ENCODE results near the gene MAD1L1. TPM values are rescaled to one million over a fixed set of nuclear protein-coding genes. Genes with fewer than 3 reads are reported as not detected.

The MAD1L1 gene
- total and polyA plus RNA-seq, 2 donors (not counting 1 experiment from before 2014, with no cell fraction given) = 9.8 to 29.4 TPM

DNA sequence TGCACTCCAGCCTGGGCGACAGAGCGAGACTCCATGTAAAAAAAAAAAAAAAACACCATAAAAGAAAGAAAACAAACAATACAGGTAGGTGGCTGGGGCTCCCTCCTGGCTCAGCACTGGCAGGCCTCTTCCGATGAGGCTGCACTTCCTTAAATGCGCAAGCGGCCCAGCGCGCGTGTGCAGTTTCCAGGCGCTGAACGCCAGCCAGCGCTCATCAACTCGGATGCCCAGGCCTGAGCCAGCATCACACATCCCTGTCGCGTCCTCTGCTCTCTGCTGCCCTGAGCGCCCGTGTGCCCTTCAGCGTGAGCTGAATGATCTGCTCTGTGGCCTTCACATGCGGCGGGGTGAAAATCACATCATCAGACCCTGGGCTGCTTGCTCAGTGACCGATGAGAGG lies 41.1 kb upstream of the MAD1L1 start:
- no peaks in the 10 kb centered on the region for H3K9me3 ChIP-seq (ENCODE audit: control insufficient read depth, insufficient read depth, low read depth, low read length)
- no peak overlapping the region for H2AFZ ChIP-seq (ENCODE audit: low read length)
- peaks cover 2% of the 10 kb centered on the region for H3K36me3 ChIP-seq (ENCODE audit: control insufficient read depth, insufficient read depth, low read length)
- no peaks in the 10 kb centered on the region for H3K79me2 ChIP-seq (ENCODE audit: control insufficient read depth, insufficient read depth, low read length)
- H4K20me1 ChIP-seq (ENCODE audit: control insufficient read depth, extremely low read depth, insufficient read depth, low read length) = no peaks in the 10 kb centered on the region
- H3K4me2 ChIP-seq (ENCODE audit: extremely low read depth, insufficient read depth, low read length) = no peak overlapping the region
- H3K9ac ChIP-seq (ENCODE audit: insufficient read depth, low read length) = no peak overlapping the region
- TF ChIP-seq, protein P1, sequence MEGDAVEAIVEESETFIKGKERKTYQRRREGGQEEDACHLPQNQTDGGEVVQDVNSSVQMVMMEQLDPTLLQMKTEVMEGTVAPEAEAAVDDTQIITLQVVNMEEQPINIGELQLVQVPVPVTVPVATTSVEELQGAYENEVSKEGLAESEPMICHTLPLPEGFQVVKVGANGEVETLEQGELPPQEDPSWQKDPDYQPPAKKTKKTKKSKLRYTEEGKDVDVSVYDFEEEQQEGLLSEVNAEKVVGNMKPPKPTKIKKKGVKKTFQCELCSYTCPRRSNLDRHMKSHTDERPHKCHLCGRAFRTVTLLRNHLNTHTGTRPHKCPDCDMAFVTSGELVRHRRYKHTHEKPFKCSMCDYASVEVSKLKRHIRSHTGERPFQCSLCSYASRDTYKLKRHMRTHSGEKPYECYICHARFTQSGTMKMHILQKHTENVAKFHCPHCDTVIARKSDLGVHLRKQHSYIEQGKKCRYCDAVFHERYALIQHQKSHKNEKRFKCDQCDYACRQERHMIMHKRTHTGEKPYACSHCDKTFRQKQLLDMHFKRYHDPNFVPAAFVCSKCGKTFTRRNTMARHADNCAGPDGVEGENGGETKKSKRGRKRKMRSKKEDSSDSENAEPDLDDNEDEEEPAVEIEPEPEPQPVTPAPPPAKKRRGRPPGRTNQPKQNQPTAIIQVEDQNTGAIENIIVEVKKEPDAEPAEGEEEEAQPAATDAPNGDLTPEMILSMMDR (conservative IDR thresholded peaks at IDR 0.05 in 1 of 2, IDR thresholded peaks at IDR 0.05 in 1 of 2; ENCODE audit: low read depth in 1 of 2, low read length in 2 of 2) = no peak
- no peak for TF ChIP-seq EZH2 (IDR thresholded peaks at IDR 0.05; ENCODE audit: low read length, missing control alignments)
- no peaks in the 10 kb centered on the region for H3K4me1 ChIP-seq (ENCODE audit: control insufficient read depth, extremely low read depth, insufficient read depth, low read length)
- no peak overlapping the region for H3K27ac ChIP-seq (ENCODE audit: insufficient read depth, low read length)
- DNase-seq (ENCODE audit: low read depth in 2 of 2) = no peak
- no peak overlapping the region for H3K4me3 ChIP-seq (replicated peaks in 1 of 4; ENCODE audit: control extremely low read depth in 1 of 4, insufficient read depth in 1 of 4, low read depth in 3 of 4, low read length in 4 of 4)
- H3K27me3 ChIP-seq (ENCODE audit: control insufficient read depth, insufficient read depth, low read length) = no peaks in the 10 kb centered on the region

DNA sequence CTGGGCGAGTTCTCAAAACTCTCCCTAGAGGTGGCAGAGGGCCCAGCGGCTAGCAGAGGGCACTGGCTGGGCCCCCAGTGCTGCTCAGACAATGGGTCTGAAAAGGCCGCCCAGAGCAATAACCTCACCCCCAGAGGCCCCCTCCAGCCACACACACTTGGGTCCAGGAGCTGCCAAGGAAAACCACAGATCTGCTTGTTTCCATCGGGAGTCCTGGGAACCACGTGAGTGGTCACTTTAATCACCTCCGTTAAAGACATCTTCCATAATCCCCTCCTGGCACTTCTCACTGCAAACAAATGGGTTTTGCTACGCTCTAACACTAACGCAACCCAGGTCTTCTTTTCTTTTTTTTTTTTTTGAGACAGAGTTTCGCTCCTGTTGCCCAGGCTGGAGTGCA lies 39.3 kb upstream of the MAD1L1 start:
- Histone ChIP-seq H3K36me3 (ENCODE audit: control insufficient read depth, insufficient read depth, low read length) (peaks cover 2% of the 10 kb centered on the region), H3K4me3 (replicated peaks in 1 of 4; ENCODE audit: control extremely low read depth in 1 of 4, insufficient read depth in 1 of 4, low read depth in 3 of 4, low read length in 4 of 4) (no peak overlapping the region), H3K9ac (ENCODE audit: insufficient read depth, low read length) (no peak overlapping the region), H3K27ac (ENCODE audit: insufficient read depth, low read length) (no peak overlapping the region), H3K4me2 (ENCODE audit: extremely low read depth, insufficient read depth, low read length) (no peak overlapping the region), H3K27me3 (ENCODE audit: control insufficient read depth, insufficient read depth, low read length) (no peaks in the 10 kb centered on the region), H2AFZ (ENCODE audit: low read length) (no peak overlapping the region), H3K4me1 (ENCODE audit: control insufficient read depth, extremely low read depth, insufficient read depth, low read length) (no peaks in the 10 kb centered on the region), H3K9me3 (ENCODE audit: control insufficient read depth, insufficient read depth, low read depth, low read length) (no peaks in the 10 kb centered on the region), H3K79me2 (ENCODE audit: control insufficient read depth, insufficient read depth, low read length) (no peaks in the 10 kb centered on the region), H4K20me1 (ENCODE audit: control insufficient read depth, extremely low read depth, insufficient read depth, low read length) (no peaks in the 10 kb centered on the region)
- no peak for DNase-seq (ENCODE audit: low read depth in 2 of 2)
- TF ChIP-seq EZH2 (IDR thresholded peaks at IDR 0.05; ENCODE audit: low read length, missing control alignments) = no peak
- TF ChIP-seq, protein P1 (conservative IDR thresholded peaks at IDR 0.05 in 1 of 2, IDR thresholded peaks at IDR 0.05 in 1 of 2; ENCODE audit: low read depth in 1 of 2, low read length in 2 of 2) = no peak

DNA sequence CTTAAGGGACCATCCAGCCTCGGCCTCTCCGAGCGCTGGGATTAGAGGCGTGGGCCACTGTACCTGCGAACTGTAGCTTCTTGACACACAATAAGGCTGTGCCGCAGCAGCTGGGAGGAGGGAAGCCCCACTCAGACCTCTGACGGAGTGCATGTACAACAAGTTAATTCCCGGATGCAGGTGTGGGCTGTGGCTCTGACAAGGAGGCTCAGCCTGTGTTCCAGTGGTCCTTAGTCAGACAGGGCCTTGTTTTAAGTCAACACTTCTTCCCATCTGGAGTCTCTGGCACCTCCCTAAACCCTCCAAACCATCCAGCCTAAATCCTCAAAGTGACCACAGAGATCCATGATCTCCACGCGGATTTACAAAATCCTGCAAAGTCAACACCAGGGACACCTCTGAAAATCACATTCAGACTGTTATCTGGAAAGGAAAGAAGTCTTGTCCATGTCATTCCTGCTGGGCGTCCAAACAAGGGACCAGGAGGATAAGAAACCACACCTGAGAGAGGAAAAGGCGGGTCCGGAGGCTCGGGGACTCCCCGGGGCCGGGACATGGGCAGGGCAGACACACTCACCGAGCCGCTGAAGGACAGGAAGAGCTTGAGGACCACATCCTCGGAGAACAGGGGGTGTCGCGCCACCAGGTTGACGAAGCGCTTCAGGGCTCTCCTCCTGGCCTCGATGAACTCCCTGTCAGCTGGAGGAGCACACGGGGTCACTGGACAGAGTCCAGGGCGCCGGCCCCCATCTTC lies 38.7 kb upstream of the MAD1L1 start:
- Histone ChIP-seq H3K4me3 (replicated peaks in 1 of 4; ENCODE audit: control extremely low read depth in 1 of 4, insufficient read depth in 1 of 4, low read depth in 3 of 4, low read length in 4 of 4) (no peak overlapping the region), H3K4me1 (ENCODE audit: control insufficient read depth, extremely low read depth, insufficient read depth, low read length) (peaks cover 3% of the 10 kb centered on the region), H3K9me3 (ENCODE audit: control insufficient read depth, insufficient read depth, low read depth, low read length) (no peaks in the 10 kb centered on the region), H3K27me3 (ENCODE audit: control insufficient read depth, insufficient read depth, low read length) (no peaks in the 10 kb centered on the region), H3K9ac (ENCODE audit: insufficient read depth, low read length) (no peak overlapping the region), H3K4me2 (ENCODE audit: extremely low read depth, insufficient read depth, low read length) (no peak overlapping the region), H4K20me1 (ENCODE audit: control insufficient read depth, extremely low read depth, insufficient read depth, low read length) (no peaks in the 10 kb centered on the region), H3K36me3 (ENCODE audit: control insufficient read depth, insufficient read depth, low read length) (peaks cover 2% of the 10 kb centered on the region), H3K79me2 (ENCODE audit: control insufficient read depth, insufficient read depth, low read length) (no peaks in the 10 kb centered on the region), H2AFZ (ENCODE audit: low read length) (no peak overlapping the region), H3K27ac (ENCODE audit: insufficient read depth, low read length) (no peak overlapping the region)
- TF ChIP-seq EZH2 (IDR thresholded peaks at IDR 0.05; ENCODE audit: low read length, missing control alignments) = no peak
- TF ChIP-seq, protein P1 (conservative IDR thresholded peaks at IDR 0.05 in 1 of 2, IDR thresholded peaks at IDR 0.05 in 1 of 2; ENCODE audit: low read depth in 1 of 2, low read length in 2 of 2) = no peak
- DNase-seq (ENCODE audit: low read depth in 2 of 2) = no peak

All from fibroblast of lung (primary cell).